ENCODE measurements around the gene FOXRED1.

- no peak for TF ChIP-seq POLR2AphosphoS5 (IDR thresholded peaks at IDR 0.05; ENCODE audit: borderline replicate concordance, low read depth, low read length)
- TF ChIP-seq FOXP2 (optimal IDR thresholded peaks at IDR 0.05; ENCODE audit: control extremely low read depth, extremely low read length, insufficient read depth), result no peak
- no peak for TF ChIP-seq EZH2 (IDR thresholded peaks at IDR 0.05)
Measured at GRCh38 chr11:126254819-126255218, 14.1 kb upstream of the FOXRED1 start.
